ENCODE data around the gene KCNG1.

DNA sequence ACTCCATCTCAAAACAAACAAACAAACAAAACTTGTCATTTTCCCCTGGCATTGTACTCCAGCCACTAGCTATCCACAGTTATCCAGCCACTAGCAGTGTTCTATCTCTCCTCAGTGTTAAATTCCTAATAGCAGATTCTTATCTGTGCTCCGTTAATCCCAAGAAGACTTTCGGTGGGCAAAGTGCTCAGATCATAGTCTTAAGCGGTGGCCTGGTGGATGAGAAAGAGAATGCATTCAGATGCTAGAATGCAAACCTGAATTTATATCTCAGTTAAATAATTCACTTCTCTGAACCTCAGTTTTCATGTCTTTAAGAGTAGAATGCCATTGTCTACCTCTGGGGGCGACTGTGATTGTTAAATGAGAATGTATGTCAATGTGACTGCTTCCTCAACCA lies 47.7 kb upstream of the KCNG1 start:
- TF ChIP-seq, protein P1, sequence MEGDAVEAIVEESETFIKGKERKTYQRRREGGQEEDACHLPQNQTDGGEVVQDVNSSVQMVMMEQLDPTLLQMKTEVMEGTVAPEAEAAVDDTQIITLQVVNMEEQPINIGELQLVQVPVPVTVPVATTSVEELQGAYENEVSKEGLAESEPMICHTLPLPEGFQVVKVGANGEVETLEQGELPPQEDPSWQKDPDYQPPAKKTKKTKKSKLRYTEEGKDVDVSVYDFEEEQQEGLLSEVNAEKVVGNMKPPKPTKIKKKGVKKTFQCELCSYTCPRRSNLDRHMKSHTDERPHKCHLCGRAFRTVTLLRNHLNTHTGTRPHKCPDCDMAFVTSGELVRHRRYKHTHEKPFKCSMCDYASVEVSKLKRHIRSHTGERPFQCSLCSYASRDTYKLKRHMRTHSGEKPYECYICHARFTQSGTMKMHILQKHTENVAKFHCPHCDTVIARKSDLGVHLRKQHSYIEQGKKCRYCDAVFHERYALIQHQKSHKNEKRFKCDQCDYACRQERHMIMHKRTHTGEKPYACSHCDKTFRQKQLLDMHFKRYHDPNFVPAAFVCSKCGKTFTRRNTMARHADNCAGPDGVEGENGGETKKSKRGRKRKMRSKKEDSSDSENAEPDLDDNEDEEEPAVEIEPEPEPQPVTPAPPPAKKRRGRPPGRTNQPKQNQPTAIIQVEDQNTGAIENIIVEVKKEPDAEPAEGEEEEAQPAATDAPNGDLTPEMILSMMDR (IDR thresholded peaks at IDR 0.05): no peak
- TF ChIP-seq ZFX (IDR thresholded peaks at IDR 0.05; ENCODE audit: borderline replicate concordance): no peak

All from 22Rv1 (cell line).